ENCODE data around the gene CFAP299.

CFAP299 gene

GRCh38 chr4:80852061-80852460, 516.5 kb downstream of the CFAP299 start:
- DNase-seq = no peak

- no peak for DNase-seq
Observed at GRCh38 chr4:80873571-80873970, 538.0 kb downstream of the CFAP299 start.

- DNase-seq = no peak
Observed at GRCh38 chr4:80874979-80875378, 539.4 kb downstream of the CFAP299 start.

- DNase-seq = no peak
Observed at GRCh38 chr4:80875642-80876041, 540.1 kb downstream of the CFAP299 start.

- DNase-seq = no peak
Observed at GRCh38 chr4:80876810-80877209, 541.3 kb downstream of the CFAP299 start.

GRCh38 chr4:80878218-80878617, 542.7 kb downstream of the CFAP299 start:
- no peak for DNase-seq

GRCh38 chr4:80897537-80898303, 562.2 kb downstream of the CFAP299 start:
- DNase-seq = no peak

GRCh38 chr4:80900908-80901307, 565.4 kb downstream of the CFAP299 start:
- no peak for DNase-seq

GRCh38 chr4:80903020-80903419, 567.5 kb downstream of the CFAP299 start:
- no peak for DNase-seq

- DNase-seq = no peak
Observed at GRCh38 chr4:80909938-80910337, 574.4 kb downstream of the CFAP299 start.

- DNase-seq = no peak
Observed at GRCh38 chr4:80911458-80911857, 575.9 kb downstream of the CFAP299 start.

GRCh38 chr4:80912350-80912749, 576.8 kb downstream of the CFAP299 start:
- no peak for DNase-seq

- DNase-seq = no peak
Observed at GRCh38 chr4:80913381-80913780, 577.9 kb downstream of the CFAP299 start.

GRCh38 chr4:80916770-80917169, 581.2 kb downstream of the CFAP299 start:
- no peak for DNase-seq

GRCh38 chr4:80918004-80918403, 582.5 kb downstream of the CFAP299 start:
- no peak for DNase-seq

GRCh38 chr4:80921441-80921840, 585.9 kb downstream of the CFAP299 start:
- no peak for DNase-seq

GRCh38 chr4:80922941-80923340, 587.4 kb downstream of the CFAP299 start:
- no peak for DNase-seq

- DNase-seq = no peak
Observed at GRCh38 chr4:80925293-80925692, 589.8 kb downstream of the CFAP299 start.

GRCh38 chr4:80926446-80926845, 590.9 kb downstream of the CFAP299 start:
- no peak for DNase-seq

GRCh38 chr4:80926891-80927290, 591.4 kb downstream of the CFAP299 start:
- no peak for DNase-seq

GRCh38 chr4:80927420-80927819, 591.9 kb downstream of the CFAP299 start:
- no peak for DNase-seq

- DNase-seq = no peak
Observed at GRCh38 chr4:80931631-80932081, 596.1 kb downstream of the CFAP299 start.

- DNase-seq = no peak
Observed at GRCh38 chr4:80948141-80948540, 612.6 kb downstream of the CFAP299 start.

GRCh38 chr4:80948995-80949394, 613.5 kb downstream of the CFAP299 start:
- no peak for DNase-seq

GRCh38 chr4:80956421-80956820, 620.9 kb downstream of the CFAP299 start:
- DNase-seq = no peak

Measured in NCI-H1417 treated with DMSO at 0.1 percent for 48 hours (cell line).